Fibroblast of upper back skin (primary cell): ENCODE measurements around the gene OCA2.
"Not testable (repeated sequence)": the region's sequence is repeated elsewhere in the genome, so short reads cannot be mapped to it uniquely, and the experiment has no call there.

Experiments
- DNase-seq: peaks from one replicate; pipeline ENCODE4 v3.0.0-alpha.2; 2013

Gene OCA2

GRCh38 chr15:27993544-27993943, 105.6 kb downstream of the OCA2 start:
- no peak for DNase-seq

DNA sequence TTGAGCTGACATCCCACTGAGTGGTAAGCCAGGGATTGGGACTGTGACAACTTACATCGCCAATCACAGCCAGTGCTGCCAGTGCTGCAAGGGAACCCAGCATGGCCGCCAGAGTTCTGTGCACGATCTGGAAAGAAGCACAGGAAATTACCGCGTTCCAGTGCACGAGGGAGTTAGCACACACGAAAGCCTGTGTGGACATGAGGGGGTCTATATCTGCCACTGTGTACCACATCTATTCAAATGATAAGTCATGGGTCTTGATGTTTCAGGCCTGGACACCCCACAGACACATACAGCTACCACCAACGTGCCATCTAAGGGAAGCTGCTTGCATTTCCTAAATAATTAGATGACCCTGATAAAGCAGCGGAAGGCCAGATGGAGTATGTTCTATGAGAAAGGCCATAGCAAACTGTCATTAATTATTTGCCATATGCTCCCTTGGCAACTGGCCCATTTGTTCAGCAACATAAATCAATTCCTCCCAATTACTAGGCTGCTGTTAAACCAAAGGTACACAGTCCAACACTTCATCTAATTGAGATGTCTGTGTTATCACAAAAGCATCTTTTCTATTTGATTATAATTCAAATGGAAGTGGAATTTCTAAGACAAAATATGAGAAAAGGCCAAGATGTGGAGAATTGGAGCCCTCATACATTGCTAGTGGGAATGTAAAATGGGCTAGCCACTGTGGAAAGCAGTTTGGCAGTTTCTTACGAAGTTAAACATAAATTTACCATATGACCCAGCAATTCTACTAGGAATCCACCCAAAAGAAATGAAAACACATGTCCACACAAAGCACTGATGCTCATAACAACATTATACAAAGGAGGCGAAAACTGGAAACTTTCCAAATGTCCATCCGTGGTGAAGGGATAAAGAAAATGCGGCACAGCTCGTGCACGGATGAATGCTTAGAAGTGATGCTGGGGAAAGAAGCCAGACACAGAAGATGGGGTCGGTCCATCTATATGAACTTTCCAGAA, 108.3 kb downstream of the OCA2 start:
- no peak for DNase-seq

- DNase-seq = no peak
Measured at GRCh38 chr15:27989838-27990237, 109.3 kb downstream of the OCA2 start.

DNA sequence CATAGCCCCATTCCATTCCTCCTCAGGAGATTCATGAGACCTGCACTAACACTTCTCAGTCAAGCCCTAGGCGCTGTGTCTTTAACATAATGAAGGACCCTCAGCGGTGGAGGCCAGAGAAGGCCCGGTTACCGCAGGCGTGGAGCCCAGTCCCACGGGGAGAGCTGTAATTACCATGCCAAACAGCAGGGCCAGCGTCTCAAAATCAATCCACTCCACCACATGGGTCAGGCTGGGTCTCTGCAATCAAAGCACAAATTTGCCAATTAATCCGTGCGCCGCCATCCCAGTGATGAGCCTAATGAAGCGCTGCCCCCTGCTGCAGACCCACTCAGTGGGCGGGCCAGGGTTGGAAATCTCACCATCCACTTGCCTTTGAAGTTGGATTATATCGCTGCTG, 109.7 kb downstream of the OCA2 start:
- no peak for DNase-seq

DNA sequence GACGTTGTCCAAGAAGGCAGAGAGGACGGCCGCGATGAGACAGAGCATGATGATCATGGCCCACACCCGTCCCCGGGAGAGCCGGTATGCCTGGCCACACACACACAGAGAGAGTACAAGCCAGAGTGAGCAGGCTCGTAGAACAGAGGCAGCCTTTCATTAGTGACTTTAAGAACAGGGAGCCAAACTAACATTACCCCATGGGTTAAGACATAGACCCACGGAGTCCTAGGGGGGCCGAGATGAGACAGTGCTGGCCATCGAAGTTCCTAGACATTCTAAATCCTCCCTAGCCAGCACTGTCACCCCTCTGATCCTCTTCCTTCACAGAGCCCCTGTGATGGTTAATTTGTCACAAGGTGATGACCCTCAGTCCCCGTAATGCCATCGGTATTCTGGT, 114.0 kb downstream of the OCA2 start:
- no peak for DNase-seq

DNA sequence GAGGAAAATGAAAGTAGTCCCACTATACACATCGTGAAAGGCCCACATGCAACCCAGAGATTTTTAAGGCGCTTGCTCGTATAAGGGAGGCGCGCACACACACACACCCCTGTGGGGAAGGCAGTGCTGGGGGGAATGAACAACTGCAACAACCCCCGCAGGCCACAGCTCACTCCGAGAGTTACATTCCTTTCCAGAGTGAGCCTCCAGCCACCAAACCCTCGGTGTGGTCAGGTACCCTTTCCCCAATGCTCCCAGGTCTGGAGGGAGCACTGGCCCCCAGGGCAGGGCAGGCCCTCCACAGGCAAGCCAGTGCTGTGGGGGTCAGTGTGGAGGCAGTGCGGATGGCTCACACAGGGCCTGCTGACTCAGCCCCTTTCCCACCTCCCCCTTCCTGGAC, 115.6 kb downstream of the OCA2 start:
- DNase-seq = no peak

DNA sequence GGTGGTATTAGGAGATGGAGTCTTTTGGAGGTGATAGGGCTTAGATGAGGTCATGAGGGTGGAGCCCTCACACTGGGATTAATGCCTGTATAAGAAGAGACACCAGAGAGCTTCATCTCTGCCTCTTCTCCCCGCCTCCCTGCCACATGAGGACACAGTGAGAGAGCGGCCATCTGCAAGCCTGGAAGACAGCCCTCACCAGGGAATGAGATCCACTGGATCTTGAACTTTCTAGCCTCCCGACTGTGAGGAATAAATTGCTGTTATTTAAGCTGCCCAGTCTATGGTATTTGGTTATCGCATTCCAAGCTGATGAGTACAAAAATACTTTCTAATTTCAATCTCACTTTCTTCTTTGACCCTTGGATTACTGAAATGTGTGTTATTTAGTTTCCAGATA, 121.4 kb downstream of the OCA2 start:
- DNase-seq = peak; percentile 41

- no peak for DNase-seq
Measured at GRCh38 chr15:27973886-27974285, 125.2 kb downstream of the OCA2 start.

GRCh38 chr15:27970661-27971392, 128.3 kb downstream of the OCA2 start:
- no peak for DNase-seq

DNA sequence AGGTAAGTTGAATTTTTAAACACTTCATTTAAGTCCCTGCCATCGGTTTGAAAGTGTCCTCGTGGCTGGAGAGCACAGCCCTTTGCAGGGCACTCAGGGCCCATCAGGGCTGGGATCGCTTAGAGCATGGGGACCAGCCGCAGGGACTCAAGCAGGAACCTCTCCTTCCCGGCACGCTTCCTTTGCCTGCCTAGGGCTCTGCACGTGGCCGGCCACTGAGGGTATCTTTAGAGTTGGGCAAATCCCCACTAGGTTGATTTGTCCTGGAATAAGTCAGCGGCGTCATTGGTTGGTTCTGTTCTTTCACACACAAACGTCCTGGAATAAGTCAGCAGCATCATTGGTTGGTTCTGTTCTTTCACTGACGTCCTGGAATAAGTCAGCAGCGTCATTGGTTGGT, 131.6 kb downstream of the OCA2 start:
- DNase-seq = no peak

DNA sequence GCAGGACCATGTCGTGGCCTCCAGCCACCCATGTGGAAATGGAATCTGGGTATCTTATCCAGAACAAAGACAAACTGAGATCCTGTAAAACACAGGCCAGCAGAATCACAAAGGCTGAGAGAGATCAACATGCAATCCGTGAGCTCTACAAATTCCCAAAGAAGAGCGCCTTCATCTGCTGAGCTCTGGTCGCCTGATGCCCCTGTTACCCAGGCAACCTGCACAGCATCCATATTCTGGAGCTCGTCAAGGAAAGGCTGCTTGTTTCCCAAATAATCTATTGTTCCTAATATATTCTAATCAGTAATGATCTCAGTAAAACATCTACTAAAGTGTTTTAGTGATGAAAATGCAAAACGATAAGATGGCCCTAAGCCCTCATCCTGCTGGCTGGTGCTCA, 133.6 kb downstream of the OCA2 start:
- DNase-seq = no peak

DNA sequence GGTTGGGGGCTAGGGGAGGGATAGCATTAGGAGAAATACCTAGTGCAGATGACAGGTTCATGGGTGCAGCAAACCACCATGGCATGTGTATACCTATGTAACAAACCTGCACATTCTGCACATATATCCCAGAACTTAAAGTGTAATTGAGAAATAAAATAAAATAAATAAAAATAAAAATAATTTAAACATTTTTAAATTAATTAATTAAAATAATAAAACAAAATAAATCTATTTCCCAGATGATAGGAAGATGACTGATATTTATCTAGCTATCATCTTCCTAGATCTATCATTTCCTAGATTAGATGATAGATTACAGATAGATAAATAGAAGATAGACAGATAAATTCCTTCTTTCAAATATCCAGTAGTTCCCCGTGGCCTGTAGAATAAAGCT, 137.3 kb downstream of the OCA2 start:
- no peak for DNase-seq

- DNase-seq = peak; percentile 65
Measured at GRCh38 chr15:27958911-27959578, 140.1 kb downstream of the OCA2 start.

DNA sequence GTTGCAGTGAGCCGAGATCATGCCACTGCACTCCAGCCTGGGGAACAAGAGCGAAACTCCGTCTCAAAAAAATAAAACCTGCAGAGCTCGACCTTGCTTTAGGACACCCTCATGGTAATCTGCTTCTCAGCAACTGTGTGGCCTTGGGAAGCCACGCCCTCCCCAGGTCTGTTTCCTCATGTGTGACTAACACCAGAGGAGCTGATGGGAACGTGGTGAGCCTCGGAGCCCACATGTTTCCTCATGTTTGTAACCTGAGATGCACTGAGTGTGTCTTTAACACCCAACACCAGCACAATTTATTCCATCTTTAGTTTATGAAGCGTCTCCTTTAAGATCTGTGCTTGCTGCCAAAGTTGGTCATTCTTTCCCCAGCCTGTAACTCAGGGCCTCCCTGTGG, 142.8 kb downstream of the OCA2 start:
- DNase-seq = peak; percentile 52

DNA sequence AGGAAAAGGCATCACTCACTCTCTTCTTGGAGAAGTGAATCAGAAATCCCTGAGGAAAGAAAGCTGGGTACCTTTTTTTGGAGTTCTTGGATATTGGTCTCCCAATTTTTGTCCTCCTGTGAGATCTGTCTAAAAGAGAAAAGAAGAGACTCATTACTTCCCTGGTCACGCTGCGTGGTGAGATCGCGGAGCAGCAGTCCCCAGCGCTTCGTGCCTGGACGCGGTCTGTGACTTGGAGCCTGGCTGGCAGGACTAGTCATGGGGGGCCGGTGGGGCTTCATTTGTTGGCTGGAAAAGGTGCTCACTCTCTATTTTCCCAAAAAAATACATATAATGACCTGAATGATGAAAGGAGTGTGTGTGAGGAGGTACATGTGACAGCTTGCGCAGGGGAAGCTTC, 144.0 kb downstream of the OCA2 start:
- DNase-seq = no peak

- not testable (repeated sequence) for DNase-seq
Measured at GRCh38 chr15:27952593-27952992, 146.5 kb downstream of the OCA2 start.

DNA sequence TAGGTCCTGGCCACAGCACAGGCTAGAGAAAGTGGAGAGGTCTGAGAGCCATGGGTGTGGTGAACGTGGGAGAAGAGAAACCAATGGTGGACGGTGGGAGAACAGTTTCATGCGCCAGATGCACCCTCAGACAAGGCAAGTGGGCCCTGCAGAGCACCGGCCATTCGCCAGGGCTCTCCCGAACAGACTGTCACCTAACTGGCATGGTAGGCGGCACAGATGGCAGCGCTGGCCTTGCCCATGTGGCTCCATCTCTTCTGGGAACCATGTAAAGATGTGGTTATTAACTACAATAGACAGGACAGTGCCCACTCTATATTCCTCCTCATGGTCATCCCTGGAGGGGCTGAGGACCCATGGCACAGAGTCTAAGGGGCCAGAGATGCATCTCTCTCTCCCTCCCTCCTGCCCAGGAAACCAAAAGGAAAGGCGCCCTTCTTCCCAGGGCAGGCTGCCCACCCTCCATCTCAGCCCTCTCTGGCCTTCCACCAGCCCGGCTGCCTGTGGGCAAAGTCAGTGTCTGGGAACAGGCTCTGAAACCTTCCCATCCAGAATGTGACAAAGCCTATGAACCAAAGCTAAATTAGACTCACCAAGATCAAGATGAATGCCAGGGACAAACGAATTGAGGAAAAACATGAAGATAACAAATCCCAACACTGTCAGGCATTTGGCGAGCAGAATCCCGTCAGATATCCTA, 147.8 kb downstream of the OCA2 start:
- no peak for DNase-seq

GRCh38 chr15:27949089-27949488, 150.0 kb downstream of the OCA2 start:
- DNase-seq = no peak

GRCh38 chr15:27939246-27939645, 159.9 kb downstream of the OCA2 start:
- DNase-seq = no peak

DNA sequence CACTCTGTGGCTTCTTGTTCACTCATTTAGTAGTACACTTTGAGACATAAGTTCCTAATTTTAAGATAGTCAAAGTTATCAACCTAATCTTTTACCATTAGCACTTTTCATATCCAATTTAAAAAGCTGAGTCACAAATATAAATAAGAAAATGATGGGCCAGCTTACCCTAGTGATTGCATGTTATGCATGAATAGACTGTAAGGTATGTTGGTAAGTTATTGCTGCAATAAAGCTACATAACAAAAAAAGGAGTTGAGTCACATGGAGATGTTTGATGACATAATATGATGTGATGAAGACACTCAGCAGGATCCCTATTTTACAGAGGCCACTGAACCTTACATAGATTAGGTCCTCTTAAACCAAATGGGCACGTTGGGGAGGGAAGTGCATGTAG, 161.3 kb downstream of the OCA2 start:
- peak; percentile 65 for DNase-seq

DNA sequence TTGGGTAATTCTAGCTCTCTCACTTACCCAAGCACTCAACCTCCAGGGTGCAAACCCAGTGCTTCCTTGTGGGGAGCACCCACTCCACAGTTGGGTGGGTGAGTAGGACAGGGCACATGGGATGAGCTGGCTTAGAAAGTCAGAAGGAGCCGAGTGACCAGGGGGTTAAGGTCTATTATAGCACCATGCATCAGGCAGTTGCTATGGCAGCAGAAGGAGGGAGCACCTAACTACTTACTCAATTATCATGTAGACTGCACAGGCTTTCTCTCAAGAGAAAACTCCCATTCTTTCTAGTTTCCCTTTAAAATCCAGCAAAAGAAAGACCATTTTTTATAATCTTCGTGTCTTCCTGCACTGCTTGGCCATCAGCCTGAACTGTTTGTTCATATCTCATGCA, 163.0 kb downstream of the OCA2 start:
- DNase-seq = no peak

- no peak for DNase-seq
Measured at GRCh38 chr15:27935328-27935727, 163.8 kb downstream of the OCA2 start.

GRCh38 chr15:27934782-27935181, 164.3 kb downstream of the OCA2 start:
- DNase-seq = no peak
